Eye (tissue), 1 donor: Measurements from ENCODE around the gene RYR3.

Source experiments
- DNase-seq: peaks from one replicate; pipeline ENCODE4 v3.0.0-alpha.2; 2015

Gene RYR3

GRCh38 chr15:33660151-33660550 lies 349.4 kb downstream of the RYR3 start:
- no peak for DNase-seq

- no peak for DNase-seq
These were observed 351.2 kb downstream of the RYR3 start for GRCh38 chr15:33662014-33662413.

DNA sequence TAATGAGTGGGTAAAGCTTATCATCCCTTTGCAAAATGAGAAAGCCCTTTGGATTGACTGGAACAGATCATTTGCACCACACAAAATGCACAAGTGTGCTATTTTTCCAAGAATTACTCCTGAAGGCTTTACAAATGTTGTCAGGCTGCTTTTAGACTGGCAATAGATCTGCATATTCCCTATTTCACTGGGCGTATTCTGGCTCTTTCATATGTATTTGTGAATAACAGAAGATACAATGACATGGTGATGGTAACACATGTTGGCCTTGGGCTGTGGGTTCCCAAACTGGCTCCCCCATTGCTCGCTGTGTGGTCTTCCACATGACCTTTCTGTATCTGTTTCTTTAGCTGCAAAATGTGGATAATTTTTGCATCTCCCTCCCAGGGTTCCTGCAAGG lies 354.2 kb downstream of the RYR3 start:
- DNase-seq, result no peak

DNA sequence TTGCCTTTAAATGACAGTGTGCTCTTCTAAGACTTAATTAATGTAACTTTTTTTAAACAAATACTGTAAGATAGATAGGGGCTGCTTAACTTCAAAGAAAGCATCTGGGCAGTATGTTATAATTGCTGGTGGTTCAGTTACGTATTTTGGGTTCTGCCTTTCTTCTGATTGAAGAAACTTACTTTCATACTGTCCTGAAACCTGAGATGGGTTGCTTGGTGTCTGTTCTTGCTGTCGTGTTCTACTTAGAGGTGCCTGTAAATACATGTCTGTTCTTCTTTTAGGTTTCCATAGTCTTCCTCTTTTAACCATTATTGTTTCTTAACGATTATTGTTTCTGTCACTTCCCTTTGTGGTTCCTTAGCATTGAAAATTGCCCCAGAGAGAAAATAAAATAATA lies 359.8 kb downstream of the RYR3 start:
- no peak for DNase-seq

DNA sequence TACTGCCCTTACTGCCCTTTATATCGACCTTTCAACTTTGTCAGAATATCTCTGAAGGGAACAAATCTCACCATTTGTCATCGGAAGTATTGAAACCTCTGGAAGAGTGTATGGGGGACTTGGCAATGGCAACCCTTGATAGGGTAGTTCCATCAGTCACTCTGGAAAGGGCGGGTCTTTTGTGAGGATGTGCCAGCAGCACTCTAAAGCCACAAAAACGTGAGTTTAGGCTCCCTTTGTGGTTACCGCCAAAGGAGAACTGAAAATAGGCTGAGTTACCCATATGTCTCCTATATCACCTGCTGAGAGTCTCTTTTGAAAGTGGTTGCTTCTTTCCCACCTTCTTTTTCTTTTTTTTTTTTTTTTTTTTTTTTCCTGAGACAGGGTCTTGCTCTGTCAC lies 360.7 kb downstream of the RYR3 start:
- no peak for DNase-seq

- peak; percentile 48 for DNase-seq
These were observed 364.5 kb downstream of the RYR3 start for GRCh38 chr15:33675246-33675645.

DNA sequence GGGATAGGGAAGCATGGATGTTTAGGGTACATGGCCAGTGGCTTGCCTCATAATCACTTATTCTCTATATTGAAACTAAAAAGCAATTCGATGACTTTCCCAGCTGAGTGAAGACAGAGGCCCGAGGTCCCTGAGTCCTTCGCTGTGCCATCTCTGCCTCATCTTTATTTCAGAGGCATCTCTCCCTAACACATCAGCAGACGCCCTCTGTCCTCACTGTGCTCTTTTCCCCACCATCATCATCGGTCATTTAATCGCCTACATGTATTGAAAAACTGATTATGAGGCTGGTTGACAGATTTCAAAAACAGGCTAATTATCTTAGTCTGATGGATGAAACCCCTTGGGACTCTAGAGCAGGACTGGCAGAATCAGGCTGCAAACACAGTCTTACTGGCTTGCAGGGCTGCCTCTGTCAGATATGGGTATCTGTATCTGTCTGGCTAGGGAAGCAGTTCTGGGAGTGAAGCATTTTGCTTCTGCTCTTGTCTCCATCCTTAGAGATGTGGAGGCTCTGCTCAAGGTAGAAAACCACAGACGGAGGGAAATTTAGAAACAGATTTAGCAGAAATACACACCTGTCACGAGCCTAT lies 366.6 kb downstream of the RYR3 start:
- no peak for DNase-seq

DNA sequence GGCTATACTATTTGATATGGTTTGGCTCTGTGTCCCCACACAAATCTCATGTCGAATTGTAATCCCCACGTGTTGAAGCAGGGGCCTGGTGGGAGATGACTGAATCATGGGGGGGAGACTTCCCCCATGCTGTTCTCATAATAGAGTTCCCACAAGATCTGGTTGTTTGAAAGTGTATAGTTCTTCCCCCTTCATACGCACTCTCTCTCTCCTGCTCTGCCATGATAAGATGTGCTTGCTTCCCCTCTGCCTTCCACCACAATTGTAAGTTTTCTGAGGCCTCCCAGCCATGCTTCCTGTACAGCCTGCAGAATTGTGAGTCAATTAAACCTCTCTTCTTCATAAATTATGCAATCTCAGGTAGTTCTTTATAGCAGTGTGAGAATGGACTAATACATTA lies 367.4 kb downstream of the RYR3 start:
- no peak for DNase-seq

DNA sequence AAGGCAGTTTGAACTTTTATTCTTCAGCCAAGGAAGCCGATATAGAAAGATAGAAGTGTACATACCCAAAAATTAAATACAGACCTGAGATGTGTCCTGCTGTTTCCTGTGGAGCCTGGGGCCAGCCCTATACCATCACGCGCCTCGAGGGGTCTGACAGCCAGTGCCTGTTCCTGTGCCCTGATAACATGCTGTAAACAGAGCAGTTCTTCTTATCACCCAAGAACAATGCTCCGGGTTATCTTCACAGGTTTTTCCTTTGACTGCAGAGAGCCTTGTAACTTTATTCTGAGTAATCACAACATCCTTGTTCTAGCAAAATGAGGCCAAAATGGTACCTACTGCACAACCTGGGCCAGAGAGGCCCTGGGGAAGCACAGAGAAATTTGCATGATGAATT lies 367.8 kb downstream of the RYR3 start:
- DNase-seq, result no peak

DNA sequence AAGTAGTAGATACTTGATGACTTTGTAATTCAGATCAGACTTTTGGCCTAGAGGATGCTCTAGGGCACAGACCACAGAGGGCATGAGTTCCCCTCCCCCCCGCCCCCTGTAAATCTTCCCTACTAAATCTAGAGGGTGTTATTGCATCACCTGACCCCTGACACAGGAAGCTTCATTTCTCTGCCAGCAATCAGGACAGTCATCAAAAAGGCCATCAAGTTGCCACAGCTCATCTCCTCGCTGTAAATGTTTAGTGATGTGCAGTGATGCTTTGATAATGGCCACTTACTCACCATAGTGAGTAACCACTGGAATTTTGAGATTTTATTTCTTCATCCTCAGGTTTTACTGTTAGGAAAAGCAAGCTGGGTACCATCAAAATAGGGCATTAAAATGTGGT lies 368.3 kb downstream of the RYR3 start:
- no peak for DNase-seq

DNA sequence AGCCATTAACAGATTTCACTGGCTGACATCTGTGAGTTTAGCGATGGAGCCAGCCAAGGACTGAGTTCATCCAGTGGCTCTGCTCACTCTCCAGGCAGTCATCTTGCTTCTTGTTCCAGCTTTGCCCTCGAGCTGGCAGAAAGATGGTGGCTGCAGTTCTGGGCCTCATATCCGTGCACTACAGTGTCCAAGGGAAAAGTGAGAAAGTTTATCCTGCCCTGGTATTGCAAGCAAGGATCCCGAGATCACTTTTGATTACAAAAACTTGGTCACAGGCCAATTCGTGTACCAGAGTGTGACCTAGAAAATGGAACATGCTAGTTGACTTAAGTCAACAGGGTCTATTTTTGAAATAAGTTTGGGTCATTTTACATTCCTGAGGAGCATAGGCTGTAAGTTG lies 369.6 kb downstream of the RYR3 start:
- no peak for DNase-seq

DNA sequence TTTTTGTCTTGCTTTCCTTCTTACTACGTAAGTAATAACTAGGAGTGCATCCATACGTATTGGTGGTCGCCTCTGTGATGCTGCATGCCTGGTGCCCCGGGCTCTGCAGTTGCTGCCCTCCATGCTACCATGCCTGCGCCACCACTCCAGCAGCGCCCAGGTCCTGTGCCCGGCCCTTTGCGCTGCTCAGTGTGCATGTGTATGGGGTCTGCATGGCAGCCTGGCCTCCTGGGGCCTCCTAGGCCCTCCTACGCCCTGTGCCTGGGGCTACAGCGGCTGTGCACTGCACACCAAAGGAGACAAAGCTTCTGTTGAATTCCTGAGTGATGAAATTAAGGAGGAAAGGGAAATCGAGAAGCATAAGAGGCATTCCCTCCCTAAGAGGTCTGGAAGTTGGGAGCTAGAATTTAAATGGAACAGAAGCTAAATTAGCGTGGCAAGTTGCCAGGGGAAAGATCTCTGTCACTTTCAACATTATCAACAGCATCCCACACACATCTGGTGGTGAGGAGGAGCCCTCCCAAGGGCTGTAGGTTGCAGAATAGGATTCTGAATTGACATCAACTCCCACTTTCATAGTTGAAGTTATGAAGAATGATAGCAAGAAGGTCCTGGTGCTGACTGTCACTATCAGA lies 382.5 kb downstream of the RYR3 start:
- DNase-seq, result no peak

- no peak for DNase-seq
These were observed 387.4 kb downstream of the RYR3 start for GRCh38 chr15:33698126-33698525.

DNA sequence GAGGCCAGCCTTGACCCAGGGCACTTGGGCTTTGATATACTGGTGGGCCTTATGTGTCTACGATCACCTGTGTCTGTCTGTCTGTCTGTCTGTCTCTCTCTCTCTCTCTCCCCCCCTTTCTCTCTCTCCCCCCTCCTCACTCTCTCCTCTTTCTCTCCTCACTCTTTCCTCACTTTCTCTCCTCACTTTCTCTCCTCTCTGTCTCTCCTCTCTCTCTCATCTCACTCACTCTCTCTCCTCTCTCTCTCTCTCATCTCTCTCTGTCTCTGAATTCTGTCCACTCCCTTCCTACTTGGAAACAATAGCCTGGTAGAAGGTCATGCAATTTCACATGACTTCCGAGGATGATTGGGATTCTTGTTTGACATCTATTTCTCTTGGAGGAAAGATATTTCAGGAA lies 388.4 kb downstream of the RYR3 start:
- DNase-seq, result no peak

DNA sequence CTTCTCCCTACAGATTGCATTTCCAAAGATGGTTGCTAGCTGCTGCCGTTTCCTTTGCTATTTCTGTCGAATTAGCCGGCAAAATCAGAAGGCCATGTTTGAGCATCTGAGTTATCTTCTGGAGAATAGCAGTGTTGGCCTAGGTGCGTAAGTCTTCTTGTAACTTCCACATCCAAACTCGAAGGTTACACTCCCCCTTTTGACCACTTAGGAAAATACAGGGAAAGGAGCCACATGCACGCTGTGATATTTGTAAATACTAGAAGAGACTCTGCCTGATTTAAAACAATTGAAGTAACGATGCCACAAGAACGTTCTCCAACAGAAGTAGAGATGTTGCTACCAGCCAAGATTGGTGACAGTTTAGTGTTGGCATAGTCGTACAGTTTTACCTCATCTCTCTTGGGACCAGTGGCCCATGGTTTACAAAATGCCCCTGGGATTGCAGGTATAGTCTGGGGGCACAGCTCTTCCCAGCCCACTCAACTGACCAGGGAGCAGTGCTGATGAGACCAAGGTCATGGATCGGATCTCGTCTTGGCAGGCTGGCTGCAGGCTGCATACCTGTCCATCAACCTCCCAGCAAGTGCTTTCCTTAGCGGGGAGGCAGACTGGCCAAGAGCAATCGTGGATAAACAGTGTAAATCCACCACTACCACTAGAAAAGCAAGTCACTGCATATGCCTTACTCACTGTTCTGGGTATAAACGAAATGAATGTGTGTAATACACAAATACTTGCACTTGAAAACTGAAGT lies 389.1 kb downstream of the RYR3 start:
- DNase-seq, result peak; percentile 26

DNA sequence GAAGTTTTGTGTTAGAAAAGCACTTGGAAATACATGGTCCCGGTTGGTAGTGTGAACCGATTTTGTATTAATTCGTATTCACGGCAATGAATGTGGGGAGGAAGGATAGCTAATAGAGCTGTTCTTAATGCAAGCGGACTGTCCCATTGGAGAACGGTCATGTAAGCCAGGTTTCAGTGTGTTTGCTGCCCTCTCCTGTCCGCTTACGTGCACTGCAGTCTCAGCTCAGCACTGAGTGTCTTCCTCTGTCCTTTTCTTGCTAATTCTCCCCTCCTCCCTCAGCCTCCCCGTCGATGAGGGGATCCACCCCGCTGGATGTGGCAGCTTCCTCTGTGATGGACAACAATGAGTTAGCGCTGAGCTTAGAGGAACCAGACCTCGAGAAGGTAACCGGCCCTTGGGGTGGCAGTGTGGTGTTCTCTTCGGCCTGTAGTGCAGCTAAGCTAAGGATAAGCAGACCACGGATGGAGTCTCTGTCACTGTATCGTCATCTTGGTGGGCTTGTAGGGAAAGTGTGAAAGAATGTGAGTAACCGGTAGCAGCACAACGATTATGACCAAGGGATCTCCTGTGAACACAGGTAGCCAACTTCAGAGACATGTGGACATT lies 390.0 kb downstream of the RYR3 start:
- peak; percentile 93 for DNase-seq

- no peak for DNase-seq
These were observed 390.5 kb downstream of the RYR3 start for GRCh38 chr15:33701304-33701696.

DNA sequence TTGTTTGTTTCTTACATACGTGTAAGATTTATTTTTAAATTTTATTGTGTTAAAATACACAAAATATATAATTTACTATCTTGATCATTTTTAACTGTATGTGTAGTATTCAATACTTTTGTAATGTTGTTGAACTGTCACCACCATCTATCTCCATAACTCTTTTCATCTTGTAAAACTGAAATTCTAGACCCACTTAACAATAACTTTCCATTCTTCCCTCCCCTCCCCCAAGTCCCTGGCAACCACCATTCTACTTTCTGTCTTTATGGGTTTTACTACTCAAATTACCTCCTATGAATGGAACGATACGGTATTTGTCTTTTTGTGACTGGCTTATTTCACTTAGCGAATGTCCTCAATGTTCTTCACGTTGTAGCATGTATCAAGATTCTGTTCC lies 395.4 kb downstream of the RYR3 start:
- DNase-seq, result no peak

- no peak for DNase-seq
These were observed 400.0 kb downstream of the RYR3 start for GRCh38 chr15:33710748-33711147.

- DNase-seq, result no peak
These were observed 405.3 kb downstream of the RYR3 start for GRCh38 chr15:33716025-33716424.

- DNase-seq, result no peak
These were observed 410.2 kb downstream of the RYR3 start for GRCh38 chr15:33720952-33721351.

DNA sequence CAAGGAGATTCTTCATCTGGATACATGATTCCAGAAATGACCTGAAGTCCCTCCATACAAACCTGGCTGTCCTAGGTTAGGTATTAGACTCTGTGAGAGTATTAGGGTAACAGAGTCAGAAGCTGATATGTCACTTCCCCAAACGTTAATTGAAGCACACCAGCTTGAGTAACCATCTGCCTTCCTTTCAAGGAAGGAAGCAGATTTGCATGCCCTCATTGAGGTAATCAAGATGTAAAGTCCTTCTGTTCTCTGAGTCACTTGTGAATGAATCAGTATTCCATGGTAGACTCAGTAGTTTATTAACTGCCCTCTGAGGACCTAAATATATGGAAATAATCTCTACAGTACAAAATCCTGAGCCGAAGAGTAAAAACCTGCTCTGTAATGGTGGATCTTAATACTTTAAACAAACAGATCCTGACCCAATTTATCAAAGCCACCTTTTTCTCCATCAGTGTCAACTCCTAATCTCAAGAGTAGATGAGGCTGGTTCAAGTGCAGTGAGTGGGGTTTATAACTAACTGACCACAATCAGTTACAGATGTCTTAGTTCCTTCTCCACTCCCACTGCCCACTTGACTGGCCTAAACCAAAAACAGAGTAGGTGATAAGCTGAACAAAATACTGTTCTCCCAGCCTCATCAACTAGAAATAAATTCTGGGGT lies 411.4 kb downstream of the RYR3 start:
- DNase-seq, result no peak

GRCh38 chr15:33722673-33723015 lies 411.9 kb downstream of the RYR3 start:
- no peak for DNase-seq
